K562 (cell line): ENCODE results near the gene FIBP. TPM values are rescaled to one million over a fixed set of nuclear protein-coding genes. Genes with fewer than 3 reads are reported as not detected.
A peak's percentile ranks its signal among the peaks of the same experiment; 100 is the strongest.

Experiments used
- CAMTA2 ChIP-seq: fragments of 250-450 bp; sonication (Bioruptor Pico); conservative IDR thresholded peaks from 2 replicates; pipeline ENCODE4 v1.5.1; 2022
- CBX1 ChIP-seq: sonication (generic); IDR thresholded peaks from 2 replicates; pipeline ENCODE4 v1.6.1; 2016; ENCODE audit warnings: antibody characterized with exemption, low read depth, mild to moderate bottlenecking
- CHD2 ChIP-seq: IDR thresholded peaks from 2 replicates; pipeline ENCODE4 v1.6.1; 2011; ENCODE audit warnings: low read depth, low read length
- CREB1 ChIP-seq, 2 experiments: sonication (generic) in 1 of 2; formaldehyde crosslinking in 1 of 2; IDR thresholded peaks; 2 replicates each; pipeline versions ENCODE4 v1.6.1 to v1.8.0; 2012 to 2022; ENCODE audit warnings: inconsistent platforms in 1 of 2, mild to moderate bottlenecking in 1 of 2, missing genetic modification reagents in 1 of 2, moderate library complexity in 1 of 2
- ELF2 ChIP-seq: fragments of 250-450 bp; sonication (Bioruptor Pico); IDR thresholded peaks from 2 replicates; pipeline ENCODE4 v1.5.0; 2021; ENCODE audit warnings: mild to moderate bottlenecking
- HMGN3 ChIP-seq: IDR thresholded peaks from 2 replicates; pipeline ENCODE4 v1.6.1; 2011; ENCODE audit warnings: borderline replicate concordance, low read depth, mild to moderate bottlenecking, mixed read lengths, low read length; ENCODE audit not compliant: insufficient read length; ENCODE audit errors: extremely low read depth
- LCOR ChIP-seq: sonication (generic); formaldehyde crosslinking; IDR thresholded peaks from 2 replicates; pipeline ENCODE4 v1.8.0; 2022; ENCODE audit warnings: mild to moderate bottlenecking, missing genetic modification reagents
- MYBL2 ChIP-seq, 2 experiments: fragments of 450-650 bp in 1 of 2; sonication (generic) in 1 of 2; formaldehyde crosslinking in 1 of 2; IDR thresholded peaks; 2 replicates each; pipeline versions ENCODE4 v1.6.1 to v1.8.1; 2017 to 2022; ENCODE audit warnings: borderline replicate concordance in 1 of 2, inconsistent platforms in 1 of 2, low read depth in 1 of 2, mild to moderate bottlenecking in 1 of 2, missing genetic modification reagents in 1 of 2, moderate library complexity in 1 of 2
- NCOA1 ChIP-seq: fragments of 450-650 bp; IDR thresholded peaks from 2 replicates; pipeline ENCODE4 v1.6.1; 2016; ENCODE audit warnings: low read depth
- POLR2A ChIP-seq: fragments of 450-650 bp; conservative IDR thresholded peaks from 2 replicates; pipeline ENCODE4 v1.6.1; 2016
- POLR2AphosphoS5 ChIP-seq: IDR thresholded peaks from 2 replicates; pipeline ENCODE4 v1.6.1; 2011; ENCODE audit warnings: mild to moderate bottlenecking, low read depth, low read length, moderate library complexity; ENCODE audit not compliant: control insufficient read depth, insufficient read depth
- POLR2B ChIP-seq: fragments of 450-650 bp; IDR thresholded peaks from 2 replicates; pipeline ENCODE4 v1.6.1; 2018; ENCODE audit warnings: low read depth; ENCODE audit not compliant: partially characterized antibody
- RBM22 ChIP-seq: fragments of 200-400 bp; formaldehyde crosslinking; IDR thresholded peaks from 2 replicates; pipeline ENCODE4 v1.6.1; 2018; ENCODE audit warnings: low read length, low read depth; ENCODE audit not compliant: poor library complexity, severe bottlenecking
- TAF1 ChIP-seq: IDR thresholded peaks from 2 replicates; pipeline ENCODE4 v1.6.1; 2011; ENCODE audit warnings: mild to moderate bottlenecking, low read length, moderate library complexity; ENCODE audit not compliant: insufficient read depth, control insufficient read depth, severe bottlenecking; ENCODE audit errors: extremely low read depth
- ZBED1 ChIP-seq: IDR thresholded peaks from 2 replicates; pipeline ENCODE4 v1.6.1; 2014
- ZBTB17 ChIP-seq: fragments of 450-650 bp; formaldehyde crosslinking; IDR thresholded peaks from 2 replicates; pipeline ENCODE4 v1.4.0; 2020; ENCODE audit warnings: mild to moderate bottlenecking
- ZNF436 ChIP-seq: fragments of 250-450, 450-650 bp; sonication (Bioruptor Pico); formaldehyde crosslinking; IDR thresholded peaks from 2 replicates; pipeline ENCODE4 v1.7.0; 2020; ENCODE audit warnings: mild to moderate bottlenecking
- polyA plus RNA-seq, 8 experiments: library from polyadenylated mRNA; depleted of rRNA in 4 of 8; stranded (reverse) in 5 of 8; unstranded in 3 of 8; fragments of >200 nt; fragmentation: Nextera tagmentation in 2 of 8; fragmentation: Illumina TruSeq in 1 of 8; extraction: Ambion mirVana in 2 of 8; extraction: Trizol in 1 of 8; gene quantifications; 2 replicates each; pipeline versions ENCODE4 v1.2.1 to v1.2.3, GENCODE V29; 2011 to 2014; ENCODE audit warnings: inconsistent platforms in 1 of 8, missing spikeins in 1 of 8
- total RNA-seq, 7 experiments: library from RNA; depleted of rRNA in 6 of 7; stranded (reverse); fragments of >200 nt in 6 of 7; fragmentation: Illumina TruSeq in 2 of 7; extraction: Trizol in 2 of 7; gene quantifications; 2 replicates each; pipeline versions ENCODE4 v1.2.1 to v1.2.3, GENCODE V29; 2011 to 2021; ENCODE audit warnings: low replicate concordance in 1 of 7
- TF ChIP-seq, protein P1 (sequence below): IDR thresholded peaks from 2 replicates; pipeline ENCODE4 v1.6.1; 2014; ENCODE audit warnings: antibody characterized with exemption
- TF ChIP-seq, protein P2 (sequence below): fragments of 450-650 bp; formaldehyde crosslinking; IDR thresholded peaks from 2 replicates; pipeline ENCODE4 v1.4.0; 2022; ENCODE audit warnings: missing genetic modification characterization
- TF ChIP-seq, protein P3 (sequence below), 2 experiments: fragments of 450-650 bp in 1 of 2; sonication (generic) in 1 of 2; formaldehyde crosslinking in 1 of 2; IDR thresholded peaks in 1 of 2; conservative IDR thresholded peaks in 1 of 2; 2 replicates each; pipeline versions ENCODE4 v1.6.1 to v1.8.1; 2016 to 2023; ENCODE audit warnings: mild to moderate bottlenecking in 2 of 2, moderate library complexity in 2 of 2, inconsistent platforms in 1 of 2, missing genetic modification reagents in 1 of 2
- TF ChIP-seq, protein P4 (sequence below): fragments of 450-650 bp; formaldehyde crosslinking; IDR thresholded peaks from 2 replicates; pipeline ENCODE4 v1.4.0; 2022; ENCODE audit warnings: missing genetic modification characterization

FIBP gene
- total and polyA plus RNA-seq, 9 of the 15 experiments (the other 6 are each of a cell fraction or from before 2014, with no cell fraction given), result 41.2 to 79.2 (median 48.6) TPM

DNA sequence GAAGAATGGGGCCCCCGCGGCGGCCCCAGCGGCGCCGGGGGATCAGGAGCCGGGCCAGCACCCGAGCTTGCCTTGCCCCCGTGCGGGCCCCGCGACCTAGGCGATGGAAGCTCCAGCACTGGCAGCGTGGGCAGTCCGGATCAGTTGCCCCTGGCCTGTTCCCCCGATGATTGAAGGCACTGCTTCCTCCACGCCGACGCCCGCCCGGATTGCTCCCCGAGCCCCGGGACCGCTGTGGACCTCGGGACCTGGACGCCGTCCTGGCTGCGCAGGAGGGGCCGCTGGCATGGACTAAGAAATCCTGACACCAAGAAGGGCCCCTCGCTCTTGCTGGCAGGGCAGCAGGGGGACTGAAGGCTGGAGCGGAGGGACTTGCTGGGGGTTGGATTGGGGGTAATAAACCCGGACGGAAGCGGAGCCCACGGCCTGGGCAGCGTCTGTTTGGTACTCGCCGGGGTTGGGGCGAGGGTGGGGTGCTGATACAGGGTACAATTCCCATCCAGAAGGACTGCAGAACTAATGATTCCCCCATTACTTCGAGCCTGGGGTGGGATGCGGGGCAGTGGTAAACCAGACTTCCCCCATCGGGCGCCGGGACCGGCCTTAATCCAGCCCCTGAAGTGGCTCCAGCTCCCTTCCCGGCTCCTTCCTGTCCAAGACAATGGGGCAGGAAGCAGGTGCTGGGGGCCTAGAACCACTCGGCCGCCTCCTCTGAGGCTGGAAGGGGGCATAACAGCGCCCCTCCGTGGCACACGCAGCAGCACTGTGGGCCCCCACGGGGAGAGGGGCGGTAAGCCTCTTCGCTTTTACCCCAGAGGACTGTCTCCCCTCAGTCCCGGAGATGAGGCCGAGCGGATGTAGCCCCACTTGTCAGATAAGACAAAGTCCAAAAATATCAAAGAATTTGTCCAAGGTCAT lies 3.2 kb upstream of the FIBP start (continued):
- TF ChIP-seq CAMTA2 (CRISPR knock-in tag), result 0 out of 2 replicates have a peak, but pooled peaks have one; percentile 57
- TF ChIP-seq MYBL2 (IDR thresholded peaks at IDR 0.05; ENCODE audit: low read depth), result no peak
- TF ChIP-seq MYBL2 (CRISPR knock-in tag; IDR thresholded peaks at IDR 0.05; ENCODE audit: borderline replicate concordance), result no peak
- 0 out of 2 replicates have a peak, but pooled peaks have one; percentile 17 for TF ChIP-seq NCOA1
- TF ChIP-seq, protein P1, sequence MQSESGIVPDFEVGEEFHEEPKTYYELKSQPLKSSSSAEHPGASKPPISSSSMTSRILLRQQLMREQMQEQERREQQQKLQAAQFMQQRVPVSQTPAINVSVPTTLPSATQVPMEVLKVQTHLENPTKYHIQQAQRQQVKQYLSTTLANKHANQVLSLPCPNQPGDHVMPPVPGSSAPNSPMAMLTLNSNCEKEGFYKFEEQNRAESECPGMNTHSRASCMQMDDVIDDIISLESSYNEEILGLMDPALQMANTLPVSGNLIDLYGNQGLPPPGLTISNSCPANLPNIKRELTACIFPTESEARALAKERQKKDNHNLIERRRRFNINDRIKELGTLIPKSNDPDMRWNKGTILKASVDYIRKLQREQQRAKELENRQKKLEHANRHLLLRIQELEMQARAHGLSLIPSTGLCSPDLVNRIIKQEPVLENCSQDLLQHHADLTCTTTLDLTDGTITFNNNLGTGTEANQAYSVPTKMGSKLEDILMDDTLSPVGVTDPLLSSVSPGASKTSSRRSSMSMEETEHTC, result no peak
- TF ChIP-seq POLR2AphosphoS5, result peak; percentile 63; the same call in 1 of the 2 replicates
- peak; percentile 50; the same call in 1 of the 2 replicates for TF ChIP-seq LCOR (CRISPR knock-in tag)
- TF ChIP-seq RBM22, result peak; percentile 77
- TF ChIP-seq CREB1 (IDR thresholded peaks at IDR 0.05), result 0 out of 2 replicates have a peak, but pooled peaks have one; percentile 6
- peak; percentile 29; the same call in 1 of the 2 replicates for TF ChIP-seq CREB1 (CRISPR knock-in tag; IDR thresholded peaks at IDR 0.05)
- no peak for TF ChIP-seq ZBTB17 (CRISPR knock-in tag)
- TF ChIP-seq ZNF436 (CRISPR knock-in tag), result peak; percentile 87
- TF ChIP-seq ZBED1, result peak; percentile 61; the same call in 1 of the 2 replicates
- TF ChIP-seq HMGN3, result peak; percentile 80
- TF ChIP-seq ELF2 (CRISPR knock-in tag), result 0 out of 2 replicates have a peak, but pooled peaks have one; percentile 16
- TF ChIP-seq TAF1, result peak; percentile 36
- peak; percentile 76 for TF ChIP-seq POLR2A
- TF ChIP-seq, protein P2, sequence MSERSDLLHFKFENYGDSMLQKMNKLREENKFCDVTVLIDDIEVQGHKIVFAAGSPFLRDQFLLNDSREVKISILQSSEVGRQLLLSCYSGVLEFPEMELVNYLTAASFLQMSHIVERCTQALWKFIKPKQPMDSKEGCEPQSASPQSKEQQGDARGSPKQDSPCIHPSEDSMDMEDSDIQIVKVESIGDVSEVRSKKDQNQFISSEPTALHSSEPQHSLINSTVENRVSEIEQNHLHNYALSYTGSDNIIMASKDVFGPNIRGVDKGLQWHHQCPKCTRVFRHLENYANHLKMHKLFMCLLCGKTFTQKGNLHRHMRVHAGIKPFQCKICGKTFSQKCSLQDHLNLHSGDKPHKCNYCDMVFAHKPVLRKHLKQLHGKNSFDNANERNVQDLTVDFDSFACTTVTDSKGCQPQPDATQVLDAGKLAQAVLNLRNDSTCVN (CRISPR knock-in tag), result no peak
- TF ChIP-seq, protein P3, sequence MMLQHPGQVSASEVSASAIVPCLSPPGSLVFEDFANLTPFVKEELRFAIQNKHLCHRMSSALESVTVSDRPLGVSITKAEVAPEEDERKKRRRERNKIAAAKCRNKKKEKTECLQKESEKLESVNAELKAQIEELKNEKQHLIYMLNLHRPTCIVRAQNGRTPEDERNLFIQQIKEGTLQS (IDR thresholded peaks at IDR 0.05), result no peak
- TF ChIP-seq, protein P3 (CRISPR knock-in tag; conservative IDR thresholded peaks at IDR 0.05), result peak; percentile 9; the same call in 1 of the 2 replicates
- TF ChIP-seq CBX1, result peak; percentile 44
- peak; percentile 6; the same call in 1 of the 2 replicates for TF ChIP-seq CHD2
- TF ChIP-seq POLR2B, result peak; percentile 67
- TF ChIP-seq, protein P4, sequence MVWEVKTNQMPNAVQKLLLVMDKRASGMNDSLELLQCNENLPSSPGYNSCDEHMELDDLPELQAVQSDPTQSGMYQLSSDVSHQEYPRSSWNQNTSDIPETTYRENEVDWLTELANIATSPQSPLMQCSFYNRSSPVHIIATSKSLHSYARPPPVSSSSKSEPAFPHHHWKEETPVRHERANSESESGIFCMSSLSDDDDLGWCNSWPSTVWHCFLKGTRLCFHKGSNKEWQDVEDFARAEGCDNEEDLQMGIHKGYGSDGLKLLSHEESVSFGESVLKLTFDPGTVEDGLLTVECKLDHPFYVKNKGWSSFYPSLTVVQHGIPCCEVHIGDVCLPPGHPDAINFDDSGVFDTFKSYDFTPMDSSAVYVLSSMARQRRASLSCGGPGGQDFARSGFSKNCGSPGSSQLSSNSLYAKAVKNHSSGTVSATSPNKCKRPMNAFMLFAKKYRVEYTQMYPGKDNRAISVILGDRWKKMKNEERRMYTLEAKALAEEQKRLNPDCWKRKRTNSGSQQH (CRISPR knock-in tag), result peak; percentile 18; the same call in 1 of the 2 replicates
